HG02870 (cell line): ENCODE measurements around the gene RGMB.
A peak's percentile ranks its signal among the peaks of the same experiment; 100 is the strongest.
"Not testable (repeated sequence)": the region's sequence is repeated elsewhere in the genome, so short reads cannot be mapped to it uniquely, and the experiment has no call there.

Experiments
- ATAC-seq: cut with Tn5 transposase; IDR thresholded peaks from one replicate; pipeline ENCODE4 v1.9.1; 2021; ENCODE audit warnings: mild to moderate bottlenecking, moderate library complexity; ENCODE audit not compliant: unreplicated experiment

RGMB gene, protein sequence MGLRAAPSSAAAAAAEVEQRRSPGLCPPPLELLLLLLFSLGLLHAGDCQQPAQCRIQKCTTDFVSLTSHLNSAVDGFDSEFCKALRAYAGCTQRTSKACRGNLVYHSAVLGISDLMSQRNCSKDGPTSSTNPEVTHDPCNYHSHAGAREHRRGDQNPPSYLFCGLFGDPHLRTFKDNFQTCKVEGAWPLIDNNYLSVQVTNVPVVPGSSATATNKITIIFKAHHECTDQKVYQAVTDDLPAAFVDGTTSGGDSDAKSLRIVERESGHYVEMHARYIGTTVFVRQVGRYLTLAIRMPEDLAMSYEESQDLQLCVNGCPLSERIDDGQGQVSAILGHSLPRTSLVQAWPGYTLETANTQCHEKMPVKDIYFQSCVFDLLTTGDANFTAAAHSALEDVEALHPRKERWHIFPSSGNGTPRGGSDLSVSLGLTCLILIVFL

DNA sequence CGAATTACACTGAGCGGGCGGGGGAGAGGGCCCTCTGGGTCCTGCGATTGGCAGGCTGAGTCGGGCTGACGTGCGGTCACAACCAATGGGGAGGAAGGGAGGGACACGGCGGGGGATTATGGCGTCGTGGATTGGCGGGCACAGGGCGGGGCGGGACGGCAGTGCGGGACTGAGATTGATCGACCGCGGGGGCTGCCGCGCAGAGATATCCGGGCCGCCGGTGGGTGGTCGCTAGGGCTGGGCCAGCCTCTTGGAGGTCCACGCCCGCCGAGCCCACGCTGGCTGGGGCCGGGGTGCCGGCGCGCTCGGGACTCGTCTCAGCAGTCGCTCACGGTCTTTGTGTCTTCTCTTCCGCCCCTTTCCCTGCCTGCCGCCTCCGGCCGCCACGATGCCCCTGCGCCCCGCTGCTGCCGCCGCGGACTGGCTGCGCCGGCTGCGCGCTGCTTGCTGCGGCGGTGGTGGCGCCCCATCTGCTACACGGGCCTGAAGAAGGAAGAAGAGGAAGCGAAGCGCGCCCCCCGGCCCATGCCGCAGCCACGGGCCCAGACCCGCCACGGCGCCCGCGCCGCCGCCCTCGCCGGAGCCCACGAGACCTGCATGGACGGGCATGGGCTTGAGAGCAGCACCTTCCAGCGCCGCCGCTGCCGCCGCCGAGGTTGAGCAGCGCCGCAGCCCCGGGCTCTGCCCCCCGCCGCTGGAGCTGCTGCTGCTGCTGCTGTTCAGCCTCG is at the start of gene RGMB:
Gene RGMB, plus strand, starts transcription at position 200 of the 728 bp plus-strand sequence. Its CDS starts 408 bp downstream, at position 608.
- peak; percentile 77 for ATAC-seq

DNA sequence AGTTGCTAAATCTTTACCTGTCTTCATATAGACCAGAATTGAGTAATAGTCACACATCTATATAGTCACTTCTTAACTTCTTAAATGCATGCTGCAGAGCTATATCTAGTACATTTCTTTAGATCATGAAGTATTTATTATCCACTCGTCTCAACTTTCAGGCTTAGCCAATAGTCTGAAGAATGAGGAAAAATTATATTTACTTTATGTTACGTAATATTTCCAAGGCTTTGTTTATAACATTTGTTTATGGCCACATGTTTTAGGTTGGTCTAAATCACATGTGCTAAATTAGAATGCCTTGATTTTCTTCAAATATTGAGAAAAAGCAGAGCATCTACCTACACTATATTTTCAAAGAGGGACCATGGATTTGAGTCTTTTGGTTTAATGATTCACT is 47.2 kb upstream of the RGMB start:
- ATAC-seq: no peak

DNA sequence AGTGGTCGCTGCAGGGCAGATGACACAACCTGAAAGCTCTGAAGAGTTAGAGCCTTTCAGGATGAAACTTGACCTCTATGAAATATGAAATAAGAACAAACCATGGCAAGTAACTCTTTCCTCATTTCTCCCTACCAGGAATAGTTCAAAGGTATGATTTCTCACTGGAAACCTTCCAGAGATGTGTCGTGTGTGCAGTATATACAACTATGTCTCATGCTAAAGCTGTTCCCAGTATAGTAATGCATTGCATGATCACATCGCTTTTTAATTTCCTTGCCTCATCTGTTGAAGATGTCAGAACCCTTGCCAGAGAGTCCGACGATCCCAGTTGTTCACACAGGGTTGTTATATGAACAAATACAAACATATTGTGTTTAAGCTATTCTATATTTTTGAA is 45.8 kb upstream of the RGMB start:
- no peak for ATAC-seq

DNA sequence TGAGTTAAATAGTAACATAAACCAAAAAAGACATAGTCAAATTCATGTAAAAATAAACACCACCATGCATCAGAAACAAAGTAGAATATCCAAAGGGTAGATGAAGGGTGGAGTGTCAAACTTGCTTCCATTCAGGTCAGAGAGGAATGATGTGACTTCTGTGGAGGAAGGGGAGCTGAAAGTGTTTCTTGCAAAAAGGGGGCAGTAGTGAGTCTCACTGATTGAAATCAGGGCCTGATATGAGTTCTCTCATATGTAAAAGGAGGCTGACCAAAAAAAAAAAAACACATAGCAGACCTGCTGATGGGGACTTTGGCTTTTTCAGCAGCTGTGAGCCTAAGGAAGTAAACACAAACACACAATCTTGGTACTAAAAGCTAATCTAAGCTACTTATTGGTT is 38.8 kb upstream of the RGMB start:
- no peak for ATAC-seq

DNA sequence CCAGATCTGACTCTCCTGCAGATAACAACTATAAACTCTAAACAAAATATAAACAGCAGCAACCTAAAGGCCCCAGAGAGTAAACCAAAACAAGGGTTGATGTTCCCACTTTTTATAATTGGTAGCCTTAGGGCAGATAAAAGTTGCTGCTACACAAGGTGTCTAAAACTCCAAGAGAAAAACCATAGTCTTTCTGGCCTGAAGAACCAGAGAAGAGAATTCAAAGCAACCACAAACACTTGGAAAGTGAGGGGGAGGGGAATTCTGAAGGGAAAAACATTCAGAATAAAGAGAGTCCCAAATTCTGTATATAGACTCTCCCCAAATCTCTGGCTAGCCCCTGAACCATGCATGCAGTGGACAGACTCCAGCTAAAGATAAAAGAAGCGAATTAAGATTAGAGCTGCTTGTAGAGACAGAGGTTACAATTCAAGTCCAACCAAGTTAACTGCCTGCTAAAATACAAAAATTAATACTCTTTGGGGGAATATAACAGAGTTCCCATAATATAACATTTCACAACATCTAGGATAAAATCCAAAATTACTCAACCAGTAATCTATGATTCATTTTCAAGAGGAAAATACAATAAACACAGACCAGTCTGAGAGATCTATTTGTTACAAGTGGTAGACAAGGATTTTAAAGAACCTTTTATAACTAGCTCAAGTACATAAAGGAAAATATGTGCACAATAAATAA is 37.5 kb upstream of the RGMB start:
- no peak for ATAC-seq

DNA sequence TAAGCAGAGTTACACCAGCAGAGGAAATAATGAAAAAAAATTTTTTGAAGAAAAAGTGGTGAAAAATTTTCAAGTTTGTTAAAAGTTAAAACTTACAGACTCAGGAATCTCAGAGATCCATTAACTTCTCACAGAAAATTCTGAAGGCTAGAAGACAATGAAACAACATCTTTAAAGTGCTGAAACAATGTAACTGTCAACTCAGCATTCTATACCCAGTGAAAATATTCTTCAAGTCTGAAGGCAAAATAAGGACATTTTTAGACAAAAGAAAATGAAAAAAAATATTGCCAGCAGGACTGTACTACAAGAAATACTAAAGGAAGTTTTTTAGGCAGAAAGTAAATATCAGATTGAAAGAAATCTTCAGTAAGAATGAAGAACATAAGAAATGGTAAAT is 36.7 kb upstream of the RGMB start:
- ATAC-seq: no peak

DNA sequence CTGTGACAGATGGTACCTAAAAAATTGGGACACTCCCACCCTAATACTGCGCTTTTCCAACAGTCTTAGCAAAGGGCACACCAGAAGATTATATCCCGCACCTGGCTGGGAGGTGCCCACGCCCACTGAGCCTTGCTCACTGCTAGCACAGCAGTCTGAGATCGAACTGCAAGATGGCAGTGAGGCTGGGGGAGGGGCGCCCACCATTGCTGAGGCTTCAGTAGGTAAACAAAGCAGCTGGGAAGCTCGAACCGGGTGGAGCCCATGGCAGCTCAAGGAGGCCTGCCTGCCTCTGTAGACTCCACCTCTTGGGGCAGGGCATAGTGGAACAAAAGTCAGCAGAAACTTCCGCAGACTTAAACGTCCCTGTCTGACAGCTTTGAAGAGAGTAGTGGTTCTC is 36.0 kb upstream of the RGMB start:
- not testable (repeated sequence) for ATAC-seq

DNA sequence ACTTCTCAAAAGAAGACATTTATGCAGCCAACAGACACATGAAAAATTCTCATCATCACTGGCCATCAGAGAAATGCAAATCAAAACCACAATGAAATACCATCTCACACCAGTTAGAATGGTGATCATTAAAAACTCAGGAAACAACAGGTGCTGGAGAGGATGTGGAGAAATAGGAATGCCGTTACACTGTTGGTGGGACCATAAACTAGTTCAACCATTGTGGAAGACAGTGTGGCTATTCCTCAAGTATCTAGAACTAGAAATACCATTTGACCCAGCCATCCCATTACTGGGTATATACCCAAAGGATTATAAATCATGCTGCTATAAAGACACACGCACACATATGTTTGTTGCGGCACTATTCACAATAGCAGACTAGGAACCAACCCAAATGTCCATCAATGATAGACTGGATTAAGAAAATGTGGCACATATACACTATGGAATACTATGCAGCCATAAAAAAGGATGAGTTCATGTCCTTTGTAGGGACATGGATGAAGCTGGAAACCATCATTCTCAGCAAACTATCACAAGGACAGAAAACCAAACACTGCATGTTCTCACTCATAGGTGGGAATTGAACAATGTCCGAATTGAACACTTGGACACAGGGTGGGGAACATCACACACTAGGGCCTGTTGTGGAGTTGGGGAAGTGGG is 34.8 kb upstream of the RGMB start:
- ATAC-seq: not testable (repeated sequence)

DNA sequence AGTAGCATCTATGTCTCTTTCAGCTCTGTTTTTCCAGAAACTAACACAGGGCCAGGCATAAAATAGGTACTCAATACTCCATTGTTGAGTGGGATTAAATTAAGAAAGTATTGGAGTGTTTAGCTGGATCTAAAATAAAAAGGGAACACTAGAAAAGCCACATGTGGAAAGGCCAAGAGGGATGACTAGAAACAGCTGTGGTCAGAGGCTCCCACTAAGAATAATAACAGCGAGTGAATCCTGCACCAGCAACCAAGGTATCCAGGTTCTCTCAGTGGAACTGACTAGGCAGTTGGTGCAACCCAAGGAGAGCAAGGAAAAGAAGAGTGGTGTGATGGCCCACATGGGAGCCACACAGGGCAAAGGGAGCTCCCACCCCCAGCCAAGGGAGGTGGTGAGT is 31.5 kb upstream of the RGMB start:
- no peak for ATAC-seq

DNA sequence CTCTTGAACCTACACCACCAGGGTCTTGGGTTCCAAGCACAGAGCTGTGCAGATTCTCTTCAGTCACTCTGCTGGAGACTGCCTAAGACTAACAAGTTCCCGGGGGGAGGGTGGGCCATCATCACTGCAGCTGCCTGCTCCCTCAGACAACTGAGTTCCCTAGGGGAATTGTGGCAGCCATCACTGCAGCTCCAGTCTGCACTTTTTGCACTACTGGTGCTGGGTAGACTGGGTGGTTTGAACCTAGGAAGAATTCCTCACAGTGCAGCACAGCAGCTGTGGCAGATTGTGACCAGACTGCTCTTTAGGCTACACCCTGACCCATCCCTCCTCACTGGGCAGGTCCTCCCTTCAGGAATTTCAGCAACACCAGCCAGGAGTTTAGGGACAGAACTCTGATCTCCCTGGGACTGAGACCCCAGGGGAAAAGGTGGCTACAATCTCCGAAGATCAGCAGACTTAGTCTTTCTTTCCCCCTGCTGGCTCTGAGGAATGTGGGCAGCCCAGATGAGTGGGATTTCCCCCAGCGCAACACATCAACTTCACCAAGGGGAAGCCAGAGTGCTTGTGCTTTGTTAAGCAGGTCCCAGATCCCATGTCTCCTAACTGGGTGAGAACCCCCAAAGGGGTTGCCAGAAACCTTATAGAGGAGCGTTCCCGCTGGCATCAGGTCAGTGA is 30.9 kb upstream of the RGMB start:
- ATAC-seq: no peak

DNA sequence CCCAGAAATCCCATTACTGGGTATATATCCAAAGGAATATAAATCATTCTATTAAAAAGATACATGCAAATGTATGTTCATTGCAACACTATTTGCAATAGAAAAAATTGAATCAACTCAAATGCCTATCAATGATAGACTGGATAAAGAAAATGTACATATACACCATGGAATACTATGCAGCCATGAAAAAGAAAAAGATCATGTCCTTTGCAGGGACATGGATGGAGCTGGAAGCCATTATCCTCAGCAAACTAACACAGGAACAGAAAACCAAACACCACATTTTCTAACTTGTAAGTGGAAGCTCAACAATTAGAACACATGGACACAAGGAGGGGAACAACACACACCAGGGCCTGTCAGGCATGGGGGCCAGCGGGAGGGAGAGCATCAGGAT is 25.2 kb upstream of the RGMB start:
- not testable (repeated sequence) for ATAC-seq

DNA sequence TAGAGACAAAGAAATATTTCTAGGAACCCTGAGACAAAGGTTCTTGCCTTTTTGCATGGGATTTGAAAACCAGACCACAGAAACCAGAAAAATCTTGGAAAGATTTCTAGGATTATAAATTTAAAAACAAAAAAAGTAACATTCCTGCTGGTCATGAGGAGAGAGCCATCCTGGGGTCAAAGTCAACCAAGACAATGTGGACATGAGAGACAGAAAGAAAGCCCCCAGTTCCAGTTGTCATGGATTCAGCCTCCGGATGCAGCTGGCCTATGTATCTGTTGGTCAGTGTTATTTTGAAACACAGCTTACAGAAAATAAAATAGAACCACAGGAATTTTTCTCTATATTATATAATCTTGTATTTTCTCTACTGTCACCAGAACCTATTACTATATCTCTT is 24.4 kb upstream of the RGMB start:
- no peak for ATAC-seq

DNA sequence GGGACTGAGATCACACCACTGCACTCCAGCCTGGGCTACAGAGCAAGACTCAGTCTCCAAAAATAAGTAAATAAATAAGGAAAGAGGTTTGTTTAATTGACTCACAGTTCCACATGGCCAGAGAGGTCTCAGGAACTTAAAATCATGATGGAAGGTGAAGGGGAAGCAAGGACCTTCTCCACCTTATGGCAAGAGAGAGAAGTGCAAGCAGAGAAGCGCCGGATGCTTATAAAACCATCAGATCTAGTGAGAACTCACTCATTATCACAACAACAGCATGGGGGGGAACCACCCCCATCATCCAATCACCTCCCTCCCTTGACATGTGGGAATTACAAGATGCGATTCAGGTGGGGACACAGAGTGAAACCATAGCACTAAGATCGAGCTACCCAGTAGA is 22.8 kb upstream of the RGMB start:
- peak; percentile 80 for ATAC-seq

DNA sequence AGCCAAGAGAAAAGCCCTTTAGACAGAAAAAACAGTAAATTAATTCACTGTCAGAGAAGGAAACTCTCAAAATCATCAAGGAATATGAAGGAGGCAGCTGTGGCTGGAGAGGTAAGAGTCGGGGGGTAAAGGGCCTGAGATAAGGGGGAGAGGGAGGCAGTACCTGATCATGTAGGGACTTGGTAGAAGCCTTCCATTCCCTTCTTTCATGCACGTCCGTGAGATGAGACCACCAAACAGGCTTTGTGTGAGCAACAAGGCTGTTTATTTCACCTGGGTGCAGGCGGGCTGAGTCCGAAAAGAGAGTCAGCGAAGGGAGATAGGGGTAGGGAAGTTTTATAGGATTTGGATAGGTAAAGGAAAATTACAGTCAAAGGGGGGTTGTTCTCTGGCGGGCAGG is 21.1 kb upstream of the RGMB start:
- not testable (repeated sequence) for ATAC-seq

DNA sequence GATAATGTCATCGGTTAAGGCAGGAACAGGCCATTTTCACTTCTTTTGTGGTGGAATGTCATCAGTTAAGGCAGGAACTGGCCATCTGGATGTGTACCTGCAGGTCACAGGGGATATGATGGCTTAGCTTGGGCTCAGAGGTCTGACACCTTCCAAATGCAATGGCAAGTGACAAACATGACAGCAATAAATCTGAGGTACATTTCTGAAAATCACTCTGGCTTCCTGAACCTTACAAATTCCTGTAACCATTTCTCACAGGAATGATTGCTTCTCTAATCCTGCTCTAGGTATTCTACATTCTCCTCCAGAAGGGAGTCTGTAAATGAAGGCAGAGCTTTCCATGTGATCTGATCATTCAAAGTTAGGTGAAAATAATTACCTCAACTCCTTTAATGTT is 20.7 kb upstream of the RGMB start:
- ATAC-seq: not testable (repeated sequence)

DNA sequence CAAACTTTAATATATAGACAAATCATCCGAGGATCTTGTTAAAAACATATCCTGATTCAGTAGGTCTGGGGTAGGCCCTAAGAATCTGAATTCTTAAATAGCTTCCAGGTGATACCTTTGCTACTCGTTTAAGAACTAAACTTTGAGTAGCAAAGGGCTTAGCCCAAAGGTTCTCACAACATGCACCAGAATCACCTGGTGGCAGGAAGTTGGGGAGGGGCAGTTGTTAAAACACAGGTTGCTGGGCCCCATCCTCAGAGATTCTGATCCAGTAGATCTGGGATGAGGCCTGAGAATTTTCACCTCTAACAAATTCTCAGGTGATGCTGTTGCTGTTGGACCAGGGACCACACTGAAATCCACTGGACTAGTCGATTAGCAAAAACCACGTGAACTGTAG is 20.0 kb upstream of the RGMB start:
- no peak for ATAC-seq

DNA sequence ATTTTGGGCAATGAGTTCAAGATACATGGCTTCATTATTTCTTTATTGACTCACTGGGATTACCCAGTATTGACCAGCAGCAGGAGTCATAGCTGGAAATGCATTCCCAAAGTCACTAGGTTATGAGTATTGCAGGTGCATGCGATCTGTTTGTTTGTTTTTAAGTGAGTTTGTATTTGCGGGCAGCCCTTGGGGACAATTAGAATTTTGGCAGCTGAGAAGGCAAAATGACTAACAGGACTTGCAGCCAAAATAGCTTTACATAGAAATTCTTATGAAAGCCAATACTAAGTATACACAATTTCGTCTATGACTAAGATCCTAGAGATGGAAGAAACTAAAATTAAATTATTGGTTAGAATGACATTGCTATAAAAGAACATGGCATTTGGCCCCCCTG is 18.1 kb upstream of the RGMB start:
- ATAC-seq: no peak

DNA sequence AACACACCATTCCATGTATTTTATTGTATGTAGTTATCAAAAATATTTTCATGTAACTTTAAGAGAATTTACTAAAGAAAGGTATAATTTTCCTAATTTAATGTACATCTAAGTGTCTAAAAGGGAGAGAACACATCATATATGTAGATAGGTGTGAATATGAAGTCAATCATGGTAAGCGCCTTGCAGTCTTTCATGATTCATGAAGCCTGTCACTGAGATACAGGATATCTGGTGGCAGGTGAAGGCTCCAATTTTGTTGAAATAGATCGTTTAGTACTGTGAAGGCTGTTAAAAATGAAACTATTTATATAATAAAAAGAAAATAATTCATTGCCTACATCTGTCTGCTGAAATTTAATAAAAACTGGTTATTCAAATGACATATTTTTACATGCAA is 15.5 kb upstream of the RGMB start:
- ATAC-seq: no peak

DNA sequence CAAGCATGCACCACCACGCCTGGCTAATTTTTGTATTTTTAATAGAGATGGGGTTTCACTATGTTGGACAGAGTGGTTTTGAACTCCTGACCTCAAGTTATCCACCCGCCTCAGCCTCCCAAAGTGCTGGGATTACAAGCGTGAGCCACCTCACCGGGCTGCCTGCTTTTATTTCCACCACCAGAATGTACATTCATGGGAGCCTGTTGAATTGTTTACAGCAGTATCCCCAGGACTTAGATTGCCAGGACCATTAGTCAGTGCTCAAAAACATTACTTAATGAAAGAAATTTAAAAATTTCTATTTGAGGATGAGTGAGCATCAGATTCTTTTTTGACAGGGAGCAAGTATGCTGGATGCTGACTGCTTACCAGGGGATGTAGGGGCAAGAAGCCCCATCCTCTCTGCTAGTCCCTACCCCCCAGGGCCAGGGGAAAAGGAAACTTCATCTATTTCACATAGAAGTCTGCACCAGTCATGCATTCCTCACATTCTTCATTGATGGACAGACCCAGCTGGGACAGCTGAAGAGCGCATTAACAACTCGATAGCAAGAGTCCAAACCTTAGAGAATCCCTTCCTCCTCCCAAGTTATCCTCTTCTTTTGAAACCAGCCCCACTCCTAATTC is 10.3 kb upstream of the RGMB start:
- no peak for ATAC-seq

DNA sequence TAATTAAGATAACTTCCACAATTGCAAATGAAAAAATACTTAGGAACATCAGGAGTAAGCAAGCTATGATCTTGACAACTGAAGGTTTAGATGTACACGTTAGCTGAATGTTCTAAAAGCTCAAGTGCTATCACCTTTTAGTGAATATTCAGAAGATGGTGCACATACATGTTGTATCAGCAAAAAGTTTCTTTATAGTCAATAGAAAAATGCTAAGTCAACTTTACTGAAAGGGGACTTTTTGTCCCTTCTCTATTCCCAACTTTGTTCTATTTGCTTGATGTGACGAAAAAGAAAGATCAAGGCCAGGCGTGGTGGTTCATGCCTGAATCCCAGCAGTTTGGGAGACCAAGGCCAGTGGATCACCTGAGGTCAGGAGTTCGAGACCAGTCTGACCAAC is 7.6 kb upstream of the RGMB start:
- no peak for ATAC-seq
